Stimulated activated memory B cell treated with anti-CD40 and anti-IgM and Interleukin-4, amounts not matched to agents 10 μg/mL and 1 μg/mL and 100 μg/mL, for 72 hours (primary cell): ENCODE results near the gene HOMER3.

Experiments used
- ATAC-seq: fragments of 150-1000 bp; cut with Tn5 transposase; 2 replicates; pipeline ENCODE4 v1.10.0; 2021
- H3K27ac Mint-ChIP-seq: one replicate; pipeline ENCODE4 v1.8.0; 2022; ENCODE audit warnings: mild to moderate bottlenecking, mixed read lengths
- H3K27me3 Mint-ChIP-seq: one replicate; pipeline ENCODE4 v1.8.0; 2022; ENCODE audit warnings: mixed read lengths
- H3K36me3 Mint-ChIP-seq: one replicate; pipeline ENCODE4 v1.8.0; 2022; ENCODE audit warnings: mixed read lengths
- H3K4me1 Mint-ChIP-seq: one replicate; pipeline ENCODE4 v1.8.0; 2022; ENCODE audit warnings: mixed read lengths
- H3K4me3 Mint-ChIP-seq: one replicate; pipeline ENCODE4 v1.8.0; 2022; ENCODE audit warnings: mild to moderate bottlenecking, moderate library complexity, mixed read lengths
- H3K9me3 Mint-ChIP-seq: one replicate; pipeline ENCODE4 v1.8.0; 2022; ENCODE audit warnings: mixed read lengths

The HOMER3 gene

DNA sequence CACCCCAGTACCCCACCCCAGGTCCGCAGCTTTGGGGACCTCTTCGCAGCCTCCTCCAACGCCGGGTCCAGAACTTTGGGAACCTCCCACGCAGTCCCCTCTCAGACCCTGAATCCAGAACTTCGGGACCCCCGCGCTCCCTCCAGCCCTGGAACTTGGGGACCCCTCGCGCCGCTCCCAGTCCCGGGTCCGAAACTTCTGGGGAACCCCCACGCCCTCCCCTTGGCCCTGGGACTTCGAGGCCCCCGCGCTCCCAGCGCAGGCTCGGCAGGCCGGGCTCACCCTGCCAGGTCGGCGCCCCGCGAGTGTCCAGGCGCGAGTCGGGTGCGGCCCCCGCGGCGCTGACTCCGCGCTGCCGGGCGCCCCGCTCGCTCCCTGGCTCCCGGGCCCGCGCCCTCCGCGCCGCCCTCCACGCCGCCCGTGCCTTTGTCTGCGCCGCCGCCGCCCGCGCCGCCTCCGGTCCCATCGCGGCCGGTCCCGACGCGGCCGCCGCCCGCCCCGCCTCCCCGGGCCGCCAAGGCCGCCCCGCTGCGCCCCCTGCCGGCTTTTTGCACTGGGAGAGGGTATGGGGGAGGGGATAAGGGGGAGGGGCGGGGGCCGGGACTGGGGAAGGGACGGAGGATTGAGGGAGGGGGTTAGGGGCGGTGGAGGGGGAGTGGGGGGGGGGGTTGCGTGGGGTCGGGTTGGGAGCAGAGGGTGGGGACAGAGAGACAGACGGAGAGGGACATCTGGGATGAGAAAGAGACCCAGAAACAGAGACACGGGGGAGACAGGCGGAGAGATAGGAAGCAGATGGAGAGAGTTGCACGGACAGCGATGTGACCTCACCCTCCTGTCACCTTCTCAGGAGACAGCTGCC is at the start of gene HOMER3:
TSS of gene HOMER3 (minus strand) at position 449 of the 859 bp plus-strand sequence. CDS start 2,235 bp downstream, outside the sequence.
- peak within 1 kb of the TSS; percentile 82 for H3K4me3 Mint-ChIP-seq
- peak; percentile 86 for ATAC-seq
- H3K27ac Mint-ChIP-seq = peak within 1 kb of the TSS; percentile 23
- H3K4me1 Mint-ChIP-seq = peaks cover 40% of the 10 kb centered on the region
- peaks cover 31% of the 10 kb centered on the region for H3K27me3 Mint-ChIP-seq
- no peaks in the 10 kb centered on the region for H3K9me3 Mint-ChIP-seq
- H3K36me3 Mint-ChIP-seq = no peaks in the 10 kb centered on the region

GRCh38 chr19:18990128-18990708 is 49.2 kb upstream of the HOMER3 start:
- Mint-ChIP-seq H3K27ac (no peak overlapping the region), H3K27me3 (no peaks in the 10 kb centered on the region), H3K9me3 (no peaks in the 10 kb centered on the region), H3K4me1 (peaks cover 5% of the 10 kb centered on the region), H3K36me3 (peaks cover 36% of the 10 kb centered on the region), H3K4me3 (no peak overlapping the region)
- ATAC-seq = no peak

GRCh38 chr19:18989316-18989715 is 48.3 kb upstream of the HOMER3 start:
- Mint-ChIP-seq H3K27ac (no peak overlapping the region), H3K9me3 (no peaks in the 10 kb centered on the region), H3K36me3 (peaks cover 30% of the 10 kb centered on the region), H3K27me3 (no peaks in the 10 kb centered on the region), H3K4me1 (peaks cover 9% of the 10 kb centered on the region), H3K4me3 (no peak overlapping the region)
- no peak for ATAC-seq

DNA sequence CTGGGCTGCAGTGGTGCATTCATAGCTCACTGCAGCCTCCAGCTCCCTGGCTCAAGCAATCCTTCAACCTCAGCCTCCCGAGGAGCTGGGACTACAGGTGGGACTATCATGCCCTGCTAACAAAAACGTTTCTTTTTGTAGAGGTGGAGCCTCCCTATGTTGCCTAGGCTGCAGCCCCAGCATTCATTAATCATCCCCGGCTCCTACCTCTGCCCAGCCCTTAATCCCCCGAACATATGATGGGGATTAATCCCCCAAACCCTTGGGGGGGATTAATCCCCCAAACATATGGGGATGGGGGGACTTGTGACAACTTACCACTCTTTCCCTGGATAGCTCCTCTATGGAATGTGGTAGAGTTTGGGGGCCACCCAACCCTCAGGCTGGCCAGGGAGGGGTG is 46.4 kb upstream of the HOMER3 start:
- no peaks in the 10 kb centered on the region for H3K27me3 Mint-ChIP-seq
- no peak overlapping the region for H3K27ac Mint-ChIP-seq
- peaks cover 12% of the 10 kb centered on the region for H3K36me3 Mint-ChIP-seq

DNA sequence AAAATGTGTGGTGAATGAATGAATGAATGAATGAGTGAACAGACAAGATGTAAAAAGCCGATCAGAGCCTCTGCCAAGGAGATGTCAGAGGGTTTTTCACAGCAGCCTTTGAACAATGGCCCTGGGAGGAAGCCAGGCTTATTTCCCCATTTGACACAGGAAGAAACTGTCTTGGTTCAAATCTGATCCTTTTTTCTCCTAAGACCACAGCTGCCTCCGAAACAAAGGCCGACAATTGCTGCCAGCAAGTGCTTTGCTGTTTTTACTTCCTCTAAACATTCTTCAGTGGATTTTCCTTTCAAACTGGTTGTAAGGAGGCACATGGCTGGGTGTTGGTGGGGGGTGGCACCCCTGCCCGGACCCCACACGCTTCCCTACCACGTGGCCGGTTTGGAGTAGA is 44.2 kb upstream of the HOMER3 start:
- ATAC-seq = no peak
- Mint-ChIP-seq H3K36me3 (no peaks in the 10 kb centered on the region), H3K4me3 (no peak overlapping the region), H3K9me3 (no peaks in the 10 kb centered on the region), H3K27me3 (peaks cover 11% of the 10 kb centered on the region), H3K4me1 (peaks cover 9% of the 10 kb centered on the region), H3K27ac (peak overlapping the region; percentile 60)

More for the DNA sequence above, 46.4 kb upstream of the HOMER3 start:
- Mint-ChIP-seq H3K4me1 (peaks cover 9% of the 10 kb centered on the region), H3K9me3 (no peaks in the 10 kb centered on the region), H3K4me3 (no peak overlapping the region)
- ATAC-seq = no peak

DNA sequence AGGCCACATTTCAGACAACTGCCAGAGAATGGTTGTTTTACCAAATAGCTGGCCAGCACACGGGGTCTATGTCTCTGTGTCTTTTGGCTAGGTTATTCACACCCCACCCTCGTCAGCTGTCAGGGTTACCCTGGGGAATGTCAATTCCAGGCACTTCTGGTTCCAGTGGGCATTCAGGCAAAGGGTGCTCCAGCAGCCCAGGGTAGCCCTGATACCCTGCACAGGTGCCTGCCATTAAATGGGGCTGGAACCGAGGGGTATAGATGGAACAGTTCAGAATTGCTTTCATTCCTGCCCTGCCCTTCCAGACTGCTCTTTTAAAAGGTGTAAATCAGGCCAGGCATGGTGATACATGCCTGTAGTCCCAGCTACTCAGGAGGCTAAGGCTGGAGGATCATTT is 43.2 kb upstream of the HOMER3 start:
- H3K36me3 Mint-ChIP-seq = no peaks in the 10 kb centered on the region
- H3K27me3 Mint-ChIP-seq = peaks cover 11% of the 10 kb centered on the region
- no peak overlapping the region for H3K27ac Mint-ChIP-seq
- ATAC-seq = no peak
- H3K4me3 Mint-ChIP-seq = no peak overlapping the region
- peaks cover 9% of the 10 kb centered on the region for H3K4me1 Mint-ChIP-seq
- no peaks in the 10 kb centered on the region for H3K9me3 Mint-ChIP-seq

DNA sequence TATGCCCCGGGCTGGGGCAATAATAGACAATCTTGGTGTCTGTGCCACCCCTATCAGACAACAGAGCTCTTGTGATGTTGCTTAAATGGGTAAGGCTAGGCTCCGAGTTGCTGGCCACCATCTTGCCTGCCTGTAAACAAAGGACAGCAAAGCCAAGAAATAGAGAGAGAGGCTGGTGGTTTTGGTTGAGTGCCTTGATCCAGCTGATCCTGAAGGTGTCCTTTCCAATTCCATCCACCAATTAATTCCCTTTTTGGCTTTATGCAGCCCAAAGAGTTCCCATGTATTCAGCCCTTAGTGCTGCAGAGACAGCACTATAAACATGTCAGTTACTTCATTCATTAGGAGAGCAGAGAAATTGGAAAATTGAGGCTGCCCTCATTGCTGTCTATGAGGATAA is 41.7 kb upstream of the HOMER3 start:
- Mint-ChIP-seq H3K9me3 (no peaks in the 10 kb centered on the region), H3K36me3 (no peaks in the 10 kb centered on the region), H3K27ac (no peak overlapping the region)

DNA sequence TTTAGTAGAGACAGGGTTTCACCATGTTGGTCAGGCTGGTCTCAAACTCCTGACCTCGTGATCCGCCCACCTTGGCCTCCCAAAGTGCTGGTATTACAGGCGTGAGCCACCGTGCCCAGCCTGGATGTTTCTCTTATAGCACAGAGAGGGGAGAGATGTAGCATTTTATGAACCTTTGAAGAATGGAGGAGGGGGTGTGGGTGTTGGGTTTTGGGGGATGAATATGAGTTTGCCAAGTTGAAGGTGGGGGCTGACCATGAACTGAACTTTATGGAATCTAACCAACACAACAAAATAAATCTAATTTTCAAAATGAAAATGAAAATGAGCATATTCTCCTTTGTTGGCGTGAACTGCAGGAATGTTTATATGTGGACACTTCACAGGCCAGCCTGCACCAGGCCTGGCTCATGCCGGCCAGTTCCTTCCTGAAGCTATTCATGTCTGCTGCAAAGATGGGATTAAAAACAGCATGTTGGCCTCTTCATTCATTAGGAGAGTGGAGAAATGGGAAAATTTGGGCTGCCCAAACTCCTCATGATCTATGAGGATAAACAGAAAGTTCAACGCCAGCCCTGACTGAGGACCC is 39.5 kb upstream of the HOMER3 start:
- peaks cover 11% of the 10 kb centered on the region for H3K27me3 Mint-ChIP-seq
- H3K27ac Mint-ChIP-seq = no peak overlapping the region
- no peak for ATAC-seq
- no peaks in the 10 kb centered on the region for H3K9me3 Mint-ChIP-seq
- no peaks in the 10 kb centered on the region for H3K36me3 Mint-ChIP-seq
- peaks cover 8% of the 10 kb centered on the region for H3K4me1 Mint-ChIP-seq
- no peak overlapping the region for H3K4me3 Mint-ChIP-seq

More for the DNA sequence above, 41.7 kb upstream of the HOMER3 start:
- no peak overlapping the region for H3K4me3 Mint-ChIP-seq
- no peak for ATAC-seq
- H3K27me3 Mint-ChIP-seq = peaks cover 11% of the 10 kb centered on the region
- H3K4me1 Mint-ChIP-seq = peaks cover 9% of the 10 kb centered on the region

DNA sequence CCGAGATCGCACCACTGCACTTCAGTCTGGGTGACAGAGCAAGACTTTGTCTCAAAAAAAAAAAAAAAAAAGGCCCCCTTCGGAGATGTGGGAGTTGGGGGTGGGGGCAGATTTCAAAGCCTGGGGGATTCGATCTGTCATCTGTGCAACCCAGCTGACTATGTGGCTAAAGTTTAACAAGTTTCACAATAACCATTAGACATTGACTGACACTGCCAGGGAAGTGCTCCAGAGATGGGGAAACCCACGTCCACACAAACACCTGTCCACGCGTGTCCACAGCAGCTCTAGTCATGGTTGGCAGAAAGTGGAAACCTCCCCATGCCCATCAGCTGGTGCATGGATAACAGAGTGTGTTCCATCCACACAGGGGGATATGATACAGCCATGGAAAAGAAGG is 37.6 kb upstream of the HOMER3 start:
- ATAC-seq = no peak
- Mint-ChIP-seq H3K9me3 (no peaks in the 10 kb centered on the region), H3K27me3 (peaks cover 11% of the 10 kb centered on the region), H3K27ac (no peak overlapping the region), H3K4me1 (no peaks in the 10 kb centered on the region), H3K4me3 (no peak overlapping the region), H3K36me3 (no peaks in the 10 kb centered on the region)

GRCh38 chr19:18975869-18976268 is 34.9 kb upstream of the HOMER3 start:
- no peak overlapping the region for H3K27ac Mint-ChIP-seq
- no peaks in the 10 kb centered on the region for H3K9me3 Mint-ChIP-seq
- H3K4me1 Mint-ChIP-seq = no peaks in the 10 kb centered on the region
- H3K36me3 Mint-ChIP-seq = no peaks in the 10 kb centered on the region
- H3K27me3 Mint-ChIP-seq = peaks cover 20% of the 10 kb centered on the region
- H3K4me3 Mint-ChIP-seq = no peak overlapping the region
- ATAC-seq = no peak

DNA sequence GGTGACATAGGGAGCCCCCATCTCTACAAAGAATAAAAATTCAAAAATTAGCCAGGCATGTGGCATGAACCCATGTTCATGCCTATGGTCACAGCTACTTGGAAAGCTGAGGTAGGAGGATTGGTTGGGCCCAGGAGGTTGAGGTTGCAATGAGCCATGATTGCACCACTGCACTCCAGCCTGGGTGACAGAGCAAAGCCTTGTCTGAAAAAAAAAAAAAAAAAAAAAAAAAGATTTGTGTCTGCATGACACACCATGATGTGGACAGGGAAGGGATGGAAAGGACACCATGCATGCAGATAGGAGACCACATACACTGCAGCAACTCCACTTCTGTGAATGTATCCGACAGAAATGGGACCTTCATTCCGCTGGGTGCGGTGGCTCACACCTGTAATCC is 34.0 kb upstream of the HOMER3 start:
- no peaks in the 10 kb centered on the region for H3K9me3 Mint-ChIP-seq
- ATAC-seq = no peak
- no peak overlapping the region for H3K4me3 Mint-ChIP-seq
- no peak overlapping the region for H3K27ac Mint-ChIP-seq
- H3K36me3 Mint-ChIP-seq = no peaks in the 10 kb centered on the region
- no peaks in the 10 kb centered on the region for H3K4me1 Mint-ChIP-seq
- H3K27me3 Mint-ChIP-seq = peaks cover 20% of the 10 kb centered on the region

- Mint-ChIP-seq H3K27ac (no peak overlapping the region), H3K4me3 (no peak overlapping the region), H3K9me3 (no peaks in the 10 kb centered on the region), H3K27me3 (peaks cover 33% of the 10 kb centered on the region), H3K4me1 (no peaks in the 10 kb centered on the region), H3K36me3 (no peaks in the 10 kb centered on the region)
- no peak for ATAC-seq
Measured at GRCh38 chr19:18972851-18973250, 31.8 kb upstream of the HOMER3 start.

DNA sequence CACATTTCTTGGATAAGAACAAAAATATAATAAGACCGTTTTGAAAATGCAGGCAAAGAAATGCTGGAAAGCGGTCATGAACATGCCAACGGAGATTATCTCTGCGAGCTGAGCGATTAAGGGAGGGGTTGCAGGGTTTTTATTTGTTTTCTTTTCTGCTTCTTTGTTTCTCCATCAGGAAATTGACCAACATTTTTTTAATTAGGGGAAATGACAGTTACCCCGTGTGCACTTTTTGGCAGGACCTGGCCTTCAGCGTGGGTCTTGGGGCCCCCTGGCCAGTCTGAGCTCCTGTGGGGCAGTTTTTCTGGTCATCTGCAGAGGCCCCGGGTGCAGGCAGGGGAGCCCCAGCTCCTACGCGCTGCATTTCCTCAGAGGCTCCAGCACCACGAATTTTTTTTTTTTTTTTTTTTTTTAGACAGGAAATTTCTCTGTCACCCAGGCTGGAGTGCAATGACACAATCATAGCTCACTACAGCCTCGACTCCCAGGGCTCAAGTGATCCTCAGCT is 31.3 kb upstream of the HOMER3 start:
- Mint-ChIP-seq H3K27me3 (peaks cover 33% of the 10 kb centered on the region), H3K27ac (no peak overlapping the region), H3K36me3 (no peaks in the 10 kb centered on the region), H3K9me3 (no peaks in the 10 kb centered on the region), H3K4me1 (no peaks in the 10 kb centered on the region), H3K4me3 (no peak overlapping the region)
- no peak for ATAC-seq

- Mint-ChIP-seq H3K27me3 (peaks cover 33% of the 10 kb centered on the region), H3K4me3 (no peak overlapping the region), H3K4me1 (no peaks in the 10 kb centered on the region)
Measured at GRCh38 chr19:18969931-18970659, 29.1 kb upstream of the HOMER3 start.

More at GRCh38 chr19:18969931-18970659, 29.1 kb upstream of the HOMER3 start:
- ATAC-seq = no peak
- Mint-ChIP-seq H3K9me3 (no peaks in the 10 kb centered on the region), H3K27ac (no peak overlapping the region), H3K36me3 (no peaks in the 10 kb centered on the region)
